GM13977 (cell line): ENCODE data around the gene SKIC8.

Experiments used
- DNase-seq: peaks from one replicate; pipeline ENCODE4 v3.0.0; 2012; ENCODE audit warnings: low spot score
- in situ Hi-C: fragments of 300-500 bp; cut with MboI; formaldehyde crosslinking; loops from one replicate; pipeline ENCODE4 v1.12.0; 2022; ENCODE audit warnings: low sequenced_read_pairs, low pct_unique_long_range_greater_than_20kb, mixed read lengths, inconsistent platforms; ENCODE audit not compliant: unreplicated experiment
- TF ChIP-seq, protein P1 (sequence below): IDR thresholded peaks from 2 replicates; pipeline ENCODE4 v1.5.1; 2012; ENCODE audit warnings: mild to moderate bottlenecking, control low read depth; ENCODE audit not compliant: insufficient read depth; ENCODE audit errors: extremely low read depth, missing control alignments

The SKIC8 gene

DNA sequence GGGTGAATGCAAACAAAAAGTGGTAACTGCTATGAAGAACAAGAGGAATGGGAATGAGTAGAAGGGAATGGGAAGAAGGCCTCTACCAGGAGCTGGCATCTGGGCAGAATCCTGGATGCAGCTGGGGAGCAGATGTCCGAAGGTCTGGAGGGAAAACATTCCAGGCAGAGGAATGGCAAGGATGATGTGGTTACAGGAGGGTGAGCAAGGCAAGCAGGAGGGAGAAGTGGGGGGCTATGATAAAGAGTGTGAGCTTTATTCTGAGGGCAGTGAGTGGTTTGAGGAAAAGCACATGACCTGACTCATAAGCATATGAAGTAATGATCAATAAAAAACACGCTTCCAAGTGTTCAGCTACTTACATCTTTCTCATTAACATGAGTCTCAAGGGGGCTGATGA is 17.1 kb downstream of the SKIC8 start:
- DNase-seq: no peak
- TF ChIP-seq, protein P1, sequence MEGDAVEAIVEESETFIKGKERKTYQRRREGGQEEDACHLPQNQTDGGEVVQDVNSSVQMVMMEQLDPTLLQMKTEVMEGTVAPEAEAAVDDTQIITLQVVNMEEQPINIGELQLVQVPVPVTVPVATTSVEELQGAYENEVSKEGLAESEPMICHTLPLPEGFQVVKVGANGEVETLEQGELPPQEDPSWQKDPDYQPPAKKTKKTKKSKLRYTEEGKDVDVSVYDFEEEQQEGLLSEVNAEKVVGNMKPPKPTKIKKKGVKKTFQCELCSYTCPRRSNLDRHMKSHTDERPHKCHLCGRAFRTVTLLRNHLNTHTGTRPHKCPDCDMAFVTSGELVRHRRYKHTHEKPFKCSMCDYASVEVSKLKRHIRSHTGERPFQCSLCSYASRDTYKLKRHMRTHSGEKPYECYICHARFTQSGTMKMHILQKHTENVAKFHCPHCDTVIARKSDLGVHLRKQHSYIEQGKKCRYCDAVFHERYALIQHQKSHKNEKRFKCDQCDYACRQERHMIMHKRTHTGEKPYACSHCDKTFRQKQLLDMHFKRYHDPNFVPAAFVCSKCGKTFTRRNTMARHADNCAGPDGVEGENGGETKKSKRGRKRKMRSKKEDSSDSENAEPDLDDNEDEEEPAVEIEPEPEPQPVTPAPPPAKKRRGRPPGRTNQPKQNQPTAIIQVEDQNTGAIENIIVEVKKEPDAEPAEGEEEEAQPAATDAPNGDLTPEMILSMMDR: no peak
- in situ Hi-C loops: no loop called here

DNA sequence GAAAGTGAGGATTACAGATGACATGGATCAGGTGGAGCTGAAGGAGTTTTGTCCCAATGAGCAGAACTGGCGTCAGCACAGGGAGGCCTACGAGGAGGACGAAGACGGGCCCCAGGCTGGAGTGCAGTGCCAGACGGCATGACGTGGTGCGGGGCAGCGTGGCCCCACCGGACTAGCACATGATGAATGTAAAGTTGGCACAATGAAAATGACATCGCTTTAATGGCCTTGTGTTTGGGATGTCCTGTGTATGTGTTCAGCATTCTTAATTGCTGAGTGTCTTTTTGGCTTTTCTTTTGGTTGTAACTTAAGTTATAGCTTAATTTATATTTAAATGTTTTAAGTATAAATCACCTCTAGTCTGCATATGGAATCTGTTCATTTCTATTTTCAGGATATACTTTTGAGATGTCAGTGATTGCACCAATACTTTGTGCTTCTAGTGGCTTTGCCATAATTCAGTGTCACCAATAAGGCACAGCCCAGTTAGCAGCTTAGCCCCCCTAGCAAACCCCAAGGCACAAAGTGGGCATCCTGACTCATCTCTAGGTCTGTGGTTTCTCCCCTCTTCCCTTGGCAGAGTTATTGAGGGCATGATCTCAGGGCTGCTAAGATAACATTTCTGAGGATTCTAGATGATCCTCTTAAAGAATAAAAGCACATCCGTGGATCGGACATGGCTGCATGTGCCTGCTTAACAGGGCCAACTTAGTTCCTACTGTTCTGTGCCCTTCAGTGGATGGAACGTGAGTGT is 18.9 kb downstream of the SKIC8 start:
- no peak for DNase-seq
- TF ChIP-seq, protein P1: no peak
- in situ Hi-C loops: no loop called here

DNA sequence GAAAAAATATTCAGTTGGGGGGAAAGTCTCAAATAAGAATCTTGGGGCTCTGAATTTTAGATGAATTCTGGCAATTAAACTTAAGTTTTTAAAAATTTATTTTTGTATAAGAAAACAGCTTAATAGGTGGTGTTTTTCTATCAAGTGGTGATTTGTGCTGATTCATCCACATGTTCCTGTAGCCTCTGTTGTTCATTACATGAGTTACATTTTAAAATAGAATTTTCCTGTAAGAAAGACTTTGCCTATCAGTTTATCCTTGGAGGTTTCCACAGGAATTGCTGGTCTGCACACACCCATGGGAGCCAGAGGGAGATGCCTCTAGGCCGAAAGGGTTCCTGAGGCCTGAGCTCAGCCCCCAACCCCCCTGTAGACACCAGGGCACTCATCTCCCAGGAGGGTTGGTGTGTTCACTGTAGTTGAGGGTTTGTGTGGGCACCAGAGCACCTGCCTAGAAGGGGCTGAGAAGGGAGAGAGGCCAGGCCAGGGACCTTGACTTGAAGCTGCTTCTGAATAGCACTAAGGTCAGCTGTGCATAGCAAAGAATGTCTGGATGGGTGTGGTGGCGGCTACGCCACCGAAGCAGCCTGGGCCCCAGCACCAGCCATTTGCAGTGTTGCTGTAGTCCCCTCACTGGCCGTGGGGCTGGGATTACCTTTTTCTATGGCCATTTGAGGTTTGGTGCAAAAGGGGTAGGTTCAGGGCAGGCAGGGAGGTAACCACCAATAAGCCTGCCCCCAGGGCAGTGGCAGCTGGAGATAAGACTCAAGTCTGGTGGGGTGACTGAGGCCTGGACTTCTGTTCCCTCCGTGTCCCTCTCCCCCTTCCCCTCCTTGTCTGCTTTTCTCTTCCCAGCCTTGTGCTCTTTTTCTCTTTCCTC is 23.1 kb downstream of the SKIC8 start:
- TF ChIP-seq, protein P1: no peak
- no peak for DNase-seq
- in situ Hi-C loops: no loop called here

GRCh38 chr15:78274994-78275393 is 24.4 kb downstream of the SKIC8 start:
- DNase-seq: no peak
- TF ChIP-seq, protein P1: no peak
- in situ Hi-C loops: no loop called here

GRCh38 chr15:78272776-78273175 is 26.6 kb downstream of the SKIC8 start:
- no peak for DNase-seq
- in situ Hi-C loops: no loop called here
- TF ChIP-seq, protein P1: no peak

DNA sequence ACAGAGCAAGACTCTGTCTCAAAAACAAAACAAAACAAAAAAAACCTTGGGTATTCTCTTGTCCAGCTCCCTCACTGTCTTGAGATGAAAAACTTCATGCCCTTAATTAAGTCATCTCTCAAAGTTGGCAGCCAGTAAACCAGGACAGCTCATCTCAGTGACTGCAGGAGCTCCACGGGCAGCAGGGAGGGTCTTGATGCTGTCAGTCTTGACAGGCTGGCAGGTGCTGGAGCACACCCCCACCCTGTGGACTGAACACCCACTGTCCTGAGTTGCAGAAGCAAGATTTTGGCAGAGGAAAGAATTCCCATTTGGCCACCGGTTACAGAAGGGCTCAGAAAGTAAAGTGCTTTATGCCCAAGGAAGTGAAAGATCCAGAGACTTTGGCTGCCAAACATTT is 27.1 kb downstream of the SKIC8 start:
- in situ Hi-C loops: no loop called here
- no peak for DNase-seq
- TF ChIP-seq, protein P1: no peak
